DOHH2 (cell line): ENCODE results near the gene RNF4.

Experiments used
- EZH2phosphoT487 ChIP-seq: fragments of 200-600 bp; sonication (generic); IDR thresholded peaks from 2 replicates; pipeline ENCODE4 v1.6.1; 2017; ENCODE audit warnings: borderline replicate concordance, mild to moderate bottlenecking, antibody characterized with exemption, low read length, moderate library complexity, mixed read lengths
- TF ChIP-seq, protein P1 (sequence below): fragments of 200-600 bp; sonication (generic); IDR thresholded peaks from one replicate; pipeline ENCODE4 v1.5.1; 2014; ENCODE audit warnings: antibody characterized with exemption, mild to moderate bottlenecking, low read depth, low read length; ENCODE audit not compliant: poor library complexity, severe bottlenecking

DNA sequence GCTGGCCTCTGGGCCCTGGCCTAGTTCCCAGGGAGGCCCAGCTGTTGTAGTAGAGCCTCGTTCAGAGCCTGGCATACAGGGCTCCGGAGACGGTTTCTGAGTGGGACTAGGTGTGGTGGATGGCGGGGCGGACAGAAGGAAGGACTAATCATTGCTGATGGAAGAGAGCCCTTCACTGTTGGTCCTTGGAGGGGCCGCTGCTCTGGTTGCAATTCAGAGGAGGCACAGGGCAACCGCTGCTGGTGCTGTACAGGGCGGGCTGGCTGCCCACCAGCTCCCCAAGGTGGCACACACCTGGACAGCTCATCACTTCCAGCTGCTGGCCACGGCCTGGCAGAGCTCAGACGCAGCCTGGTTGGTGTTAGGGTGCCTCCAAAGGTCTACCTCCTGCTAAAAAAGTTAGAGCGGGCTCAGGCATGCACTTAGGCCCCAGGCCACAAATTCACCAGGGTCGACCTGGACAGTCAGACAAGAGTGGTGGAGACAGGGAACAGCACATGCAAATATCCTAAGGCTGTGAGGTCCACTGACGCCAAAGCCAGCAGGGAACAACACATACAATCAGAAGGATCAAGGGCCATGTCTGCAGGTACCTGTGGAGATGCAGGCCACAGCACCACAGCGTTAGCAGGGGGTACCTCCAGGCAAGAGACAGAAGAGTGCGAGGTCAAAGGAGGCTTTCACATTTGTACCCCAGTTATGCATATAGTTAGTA, 7.5 kb upstream of the RNF4 start:
- TF ChIP-seq, protein P1, sequence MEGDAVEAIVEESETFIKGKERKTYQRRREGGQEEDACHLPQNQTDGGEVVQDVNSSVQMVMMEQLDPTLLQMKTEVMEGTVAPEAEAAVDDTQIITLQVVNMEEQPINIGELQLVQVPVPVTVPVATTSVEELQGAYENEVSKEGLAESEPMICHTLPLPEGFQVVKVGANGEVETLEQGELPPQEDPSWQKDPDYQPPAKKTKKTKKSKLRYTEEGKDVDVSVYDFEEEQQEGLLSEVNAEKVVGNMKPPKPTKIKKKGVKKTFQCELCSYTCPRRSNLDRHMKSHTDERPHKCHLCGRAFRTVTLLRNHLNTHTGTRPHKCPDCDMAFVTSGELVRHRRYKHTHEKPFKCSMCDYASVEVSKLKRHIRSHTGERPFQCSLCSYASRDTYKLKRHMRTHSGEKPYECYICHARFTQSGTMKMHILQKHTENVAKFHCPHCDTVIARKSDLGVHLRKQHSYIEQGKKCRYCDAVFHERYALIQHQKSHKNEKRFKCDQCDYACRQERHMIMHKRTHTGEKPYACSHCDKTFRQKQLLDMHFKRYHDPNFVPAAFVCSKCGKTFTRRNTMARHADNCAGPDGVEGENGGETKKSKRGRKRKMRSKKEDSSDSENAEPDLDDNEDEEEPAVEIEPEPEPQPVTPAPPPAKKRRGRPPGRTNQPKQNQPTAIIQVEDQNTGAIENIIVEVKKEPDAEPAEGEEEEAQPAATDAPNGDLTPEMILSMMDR, result no peak
- TF ChIP-seq EZH2phosphoT487, result no peak
